Measurements from ENCODE around the gene RBM46. TPM values are rescaled to one million over a fixed set of nuclear protein-coding genes. Genes with fewer than 3 reads are reported as not detected.

The RBM46 gene
- polyA plus RNA-seq, 6 donors from 2014 or later = not detected

DNA sequence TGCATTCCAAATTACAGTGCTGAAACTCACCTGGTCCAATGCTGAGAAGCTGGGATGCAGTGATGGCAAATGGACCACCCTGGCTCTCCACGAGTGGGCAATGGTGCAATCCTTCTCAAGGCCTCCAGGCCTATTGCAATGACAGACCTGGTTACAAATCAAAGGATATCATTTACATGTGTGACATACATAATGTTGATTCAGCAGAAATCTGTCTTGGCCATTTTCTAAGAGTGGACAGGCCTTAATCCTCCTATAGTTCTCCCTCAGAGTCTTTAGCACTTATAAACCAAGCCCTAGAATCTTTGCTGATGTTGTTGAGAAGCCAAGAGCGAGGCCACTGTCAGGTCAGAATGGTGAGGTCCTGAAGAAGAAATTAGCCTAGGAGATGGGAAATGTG, 20.2 kb upstream of the RBM46 start:
- ATAC-seq (ENCODE audit: low read depth in 2 of 2) = no peak
- Mint-ChIP-seq H3K36me3 (no peaks in the 10 kb centered on the region), H3K4me3 (no peak overlapping the region)

DNA sequence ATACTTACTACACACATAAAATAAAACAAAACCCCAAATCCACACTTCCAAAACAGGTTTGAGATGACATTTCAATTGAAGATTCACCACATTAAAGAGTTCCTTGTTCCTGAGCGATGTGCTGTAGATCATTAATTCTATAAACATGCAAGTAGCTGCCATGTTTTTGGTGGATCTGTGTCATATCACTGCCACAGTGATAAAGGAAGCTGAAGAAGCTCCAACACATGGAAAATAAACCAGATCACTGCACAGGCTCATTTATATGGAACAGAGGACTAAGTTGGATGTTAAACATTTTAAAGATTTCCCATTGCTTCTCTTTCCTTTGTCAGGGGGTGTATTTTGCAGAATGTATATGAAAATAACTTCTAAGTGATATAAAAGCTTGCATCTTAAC, 2.8 kb upstream of the RBM46 start:
- Mint-ChIP-seq H3K4me3 (no peak overlapping the region), H3K36me3 (no peaks in the 10 kb centered on the region), H3K27ac (no peak overlapping the region), H3K27me3 (peaks cover 9 to 49% (median 16%) of the 10 kb centered on the region in 3 donors), H3K9me3 (peaks cover 3 to 25% (median 8%) of the 10 kb centered on the region in 7 donors), H3K4me1 (no peaks in the 10 kb centered on the region)
- DNase-seq (no peak), ATAC-seq (ENCODE audit: low read depth in 2 of 2) (no peak)

More for the DNA sequence above, 20.2 kb upstream of the RBM46 start:
- Mint-ChIP-seq H3K9me3 (no peaks in the 10 kb centered on the region), H3K4me1 (no peaks in the 10 kb centered on the region), H3K27me3 (peaks cover 2 to 18% (median 8%) of the 10 kb centered on the region in 3 donors), H3K27ac (no peak overlapping the region)
- no peak for DNase-seq

DNA sequence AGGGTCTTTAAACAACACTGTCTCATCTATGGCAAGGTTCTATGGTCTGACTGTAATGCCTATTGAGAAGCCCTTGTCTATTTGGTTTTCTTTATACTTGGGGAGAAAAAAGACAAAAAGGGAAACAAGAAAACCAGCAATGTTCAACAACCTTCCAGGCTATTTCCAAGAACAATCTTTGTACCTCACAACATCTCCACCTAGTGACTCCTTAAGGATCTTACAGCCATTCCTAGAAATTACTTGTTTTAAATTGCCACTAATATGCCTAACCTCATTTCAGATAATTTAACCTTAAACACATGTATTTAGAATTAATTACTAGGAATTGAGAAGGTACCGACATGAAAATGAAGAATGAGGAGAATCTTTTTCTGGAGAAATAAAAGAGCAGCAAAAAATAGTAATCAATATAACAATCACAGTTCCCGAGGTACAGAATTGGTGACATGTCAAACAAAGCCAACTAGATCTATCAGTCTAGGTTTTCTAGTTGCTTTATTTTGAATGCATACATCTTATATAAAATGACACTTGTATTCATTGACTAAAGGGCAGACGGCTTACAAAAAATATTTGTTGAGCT, 1.6 kb upstream of the RBM46 start:
- Mint-ChIP-seq H3K4me1 (no peaks in the 10 kb centered on the region), H3K27ac (no peak overlapping the region), H3K27me3 (peaks cover 9 to 47% (median 16%) of the 10 kb centered on the region in 3 donors), H3K9me3 (peaks cover 0 to 19% (median 7%) of the 10 kb centered on the region in 7 donors), H3K4me3 (no peak overlapping the region), H3K36me3 (no peaks in the 10 kb centered on the region)
- DNase-seq (no peak), ATAC-seq (ENCODE audit: low read depth in 2 of 2) (no peak)

DNA sequence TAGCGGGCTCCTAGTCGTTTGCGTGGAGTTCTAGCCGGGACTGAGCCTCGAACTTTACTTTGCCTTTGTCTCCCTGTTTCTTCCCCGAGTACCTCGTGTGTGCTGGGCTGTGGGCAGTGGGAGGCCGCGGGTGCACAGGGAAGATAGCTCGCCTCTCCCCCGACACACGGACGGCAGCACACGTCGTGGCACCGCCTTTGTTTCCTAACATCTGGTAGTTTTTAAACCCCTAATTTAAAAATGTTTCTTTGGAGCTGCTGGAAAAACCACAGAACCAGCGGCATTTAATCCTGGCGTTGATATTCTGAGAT, 866 bp downstream of the RBM46 start:
- Mint-ChIP-seq H3K27me3 (peaks cover 9 to 33% (median 10%) of the 10 kb centered on the region in 3 donors), H3K9me3 (peaks cover 0 to 12% (median 2%) of the 10 kb centered on the region in 7 donors), H3K4me1 (no peaks in the 10 kb centered on the region), H3K36me3 (no peaks in the 10 kb centered on the region), H3K27ac (peak overlapping the region in 2 of 6 donors; percentile 22 to 48), H3K4me3 (no peak overlapping the region)
- ATAC-seq (ENCODE audit: low read depth in 2 of 2) (no peak), DNase-seq (no peak)

DNA sequence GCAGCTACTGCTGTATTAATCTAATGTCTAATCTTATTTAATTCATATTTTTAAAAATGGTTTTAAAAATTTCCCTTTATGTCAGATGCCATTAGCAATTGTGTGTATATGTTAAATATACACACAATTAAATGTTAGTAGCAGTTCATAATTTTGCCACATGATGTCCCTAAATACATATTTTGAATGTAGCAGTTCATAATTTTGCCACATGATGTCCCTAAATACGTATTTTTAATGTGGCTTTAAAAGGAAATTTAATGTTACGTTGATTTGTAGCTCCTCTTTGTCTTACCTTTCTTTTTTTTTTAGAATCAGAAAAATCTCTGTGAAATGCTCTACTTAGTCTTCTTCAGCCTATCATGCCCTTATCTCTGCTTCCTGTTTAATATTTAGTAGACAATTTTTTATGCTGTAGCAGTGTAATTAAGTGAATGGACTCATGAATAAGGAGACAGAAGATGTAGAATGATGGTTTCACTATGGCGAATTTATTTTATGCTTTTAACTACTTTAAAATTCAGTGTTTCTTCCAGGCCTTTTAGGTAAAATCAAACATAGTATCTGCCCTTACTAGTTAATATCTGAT, 26.1 kb downstream of the RBM46 start:
- peak overlapping the region in 1 of 6 donors; percentile 56 for H3K27ac Mint-ChIP-seq
- no peaks in the 10 kb centered on the region for H3K36me3 Mint-ChIP-seq
- peaks cover 0 to 5% (median 2%) of the 10 kb centered on the region in 3 donors for H3K27me3 Mint-ChIP-seq
- H3K4me3 Mint-ChIP-seq = no peak overlapping the region
- peaks cover 0 to 4% (median 0%) of the 10 kb centered on the region in 7 donors for H3K9me3 Mint-ChIP-seq
- no peak for DNase-seq
- peaks cover 0 to 2% (median 0%) of the 10 kb centered on the region in 3 donors for H3K4me1 Mint-ChIP-seq
- no peak for ATAC-seq (ENCODE audit: low read depth in 2 of 2)

DNA sequence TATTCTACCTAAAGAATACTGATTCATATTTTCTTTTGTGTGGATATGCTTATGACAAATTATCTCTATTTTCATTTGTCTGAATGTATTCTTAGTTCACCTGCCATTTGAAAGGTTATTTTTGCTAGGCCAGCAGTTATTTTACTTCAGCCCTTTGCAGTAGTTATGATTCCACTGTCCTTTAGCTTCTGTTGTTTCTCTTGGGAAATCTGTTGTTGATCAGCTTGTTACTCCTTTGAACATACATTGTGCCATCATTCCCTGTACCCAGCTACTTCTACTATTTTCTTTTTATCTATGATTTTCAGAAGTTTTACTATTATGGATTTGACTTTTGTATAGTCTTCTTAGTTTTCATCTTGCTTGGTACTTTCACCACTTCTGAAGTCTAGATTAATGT, 37.2 kb downstream of the RBM46 start:
- no peak for ATAC-seq (ENCODE audit: low read depth in 2 of 2)
- no peak for DNase-seq
- H3K9me3 Mint-ChIP-seq = no peaks in the 10 kb centered on the region
- H3K4me1 Mint-ChIP-seq = no peaks in the 10 kb centered on the region
- no peak overlapping the region for H3K27ac Mint-ChIP-seq
- H3K4me3 Mint-ChIP-seq = no peak overlapping the region
- H3K27me3 Mint-ChIP-seq = peaks cover 0 to 6% (median 5%) of the 10 kb centered on the region in 3 donors
- H3K36me3 Mint-ChIP-seq = no peaks in the 10 kb centered on the region

DNA sequence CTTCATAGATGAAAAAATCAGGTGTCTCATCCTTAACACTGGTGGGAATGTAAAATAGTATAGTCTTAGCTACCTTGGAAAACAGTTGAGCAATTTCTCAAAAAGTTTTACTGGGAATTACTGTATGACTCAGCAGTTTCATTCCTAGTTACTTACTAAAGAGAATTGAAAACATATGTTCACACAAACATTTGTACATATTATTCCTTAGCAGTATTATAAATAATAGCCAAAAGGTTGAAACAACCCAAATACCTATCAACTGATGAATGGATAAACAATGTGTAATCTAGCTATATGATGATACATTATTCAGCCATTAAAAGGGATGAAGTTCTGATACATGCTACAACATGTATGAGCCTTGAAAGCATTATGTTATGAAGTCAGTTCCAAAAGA, 41.7 kb downstream of the RBM46 start:
- no peaks in the 10 kb centered on the region for H3K9me3 Mint-ChIP-seq
- H3K36me3 Mint-ChIP-seq = no peaks in the 10 kb centered on the region
- H3K27me3 Mint-ChIP-seq = peaks cover 0 to 10% (median 5%) of the 10 kb centered on the region in 3 donors
- H3K4me3 Mint-ChIP-seq = no peak overlapping the region
- no peak for ATAC-seq (ENCODE audit: low read depth in 2 of 2)
- H3K27ac Mint-ChIP-seq = no peak overlapping the region
- no peak for DNase-seq
- H3K4me1 Mint-ChIP-seq = no peaks in the 10 kb centered on the region

DNA sequence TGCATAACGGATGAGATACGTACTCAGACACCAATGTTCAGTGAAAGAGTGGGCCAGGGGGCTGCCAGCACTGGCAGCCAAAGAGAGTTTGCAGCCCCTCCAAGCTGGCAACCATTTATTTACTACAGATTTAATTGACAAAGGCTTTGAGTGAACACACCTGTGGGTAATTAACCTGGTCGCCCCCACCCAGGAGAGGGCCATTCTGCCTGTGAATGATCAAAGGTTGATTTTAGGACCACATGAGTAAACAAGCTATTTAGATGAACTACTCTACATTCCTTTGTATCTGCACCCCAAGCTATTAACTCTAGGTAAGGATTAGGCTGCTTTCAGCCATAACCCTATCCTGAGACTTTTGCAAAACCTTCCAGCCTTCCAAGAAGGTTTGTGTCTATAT, 55.0 kb downstream of the RBM46 start:
- Mint-ChIP-seq H3K4me3 (no peak overlapping the region), H3K4me1 (no peaks in the 10 kb centered on the region), H3K36me3 (no peaks in the 10 kb centered on the region), H3K9me3 (peaks cover 6 to 30% (median 14%) of the 10 kb centered on the region in 7 donors), H3K27ac (no peak overlapping the region), H3K27me3 (peaks cover 0 to 6% (median 4%) of the 10 kb centered on the region in 3 donors)
- no peak for ATAC-seq (ENCODE audit: low read depth in 2 of 2)
- DNase-seq = no peak

DNA sequence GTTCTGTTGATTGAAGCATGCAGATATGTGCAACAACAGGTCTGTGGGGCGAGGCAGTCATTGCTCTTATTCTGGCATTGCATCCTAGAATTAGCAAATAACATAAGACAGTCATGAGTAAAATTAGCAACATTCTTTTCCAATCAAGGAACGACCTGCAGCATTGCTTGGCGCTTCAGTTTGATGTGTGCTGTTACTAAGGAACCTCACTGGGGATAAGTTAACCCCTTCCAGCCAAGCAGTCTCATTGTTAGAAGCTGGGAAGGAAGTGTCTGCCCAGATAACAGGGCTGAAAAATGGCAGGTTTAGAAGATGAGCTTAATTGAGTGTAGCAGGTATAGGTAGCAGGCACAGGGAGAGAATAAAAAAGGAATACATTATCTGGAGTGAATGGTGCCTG, 55.4 kb downstream of the RBM46 start:
- DNase-seq (no peak), ATAC-seq (ENCODE audit: low read depth in 2 of 2) (no peak)
- Mint-ChIP-seq H3K27ac (no peak overlapping the region), H3K9me3 (peaks cover 3 to 30% (median 12%) of the 10 kb centered on the region in 7 donors), H3K4me3 (no peak overlapping the region), H3K27me3 (peaks cover 0 to 6% (median 4%) of the 10 kb centered on the region in 3 donors), H3K36me3 (no peaks in the 10 kb centered on the region), H3K4me1 (no peaks in the 10 kb centered on the region)

DNA sequence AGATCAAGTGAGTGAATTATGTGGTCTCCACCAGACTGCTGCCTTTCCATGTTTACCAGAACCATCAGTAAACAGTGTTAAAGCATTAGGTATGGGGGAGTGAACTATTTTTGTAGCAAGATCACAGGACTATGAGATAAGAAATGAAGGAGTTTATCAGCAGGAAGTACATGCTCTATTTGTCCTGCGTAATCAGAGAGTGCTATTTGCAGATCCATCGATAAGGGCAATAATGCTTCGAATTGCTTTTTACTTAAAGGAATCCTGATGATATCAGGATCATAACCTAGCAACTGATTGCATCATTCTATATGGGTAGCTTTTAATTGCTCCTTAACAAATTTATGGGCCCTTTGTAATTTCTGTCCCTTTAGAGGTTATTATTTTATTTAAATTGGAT, 57.1 kb downstream of the RBM46 start:
- Mint-ChIP-seq H3K27me3 (peaks cover 0 to 6% (median 4%) of the 10 kb centered on the region in 3 donors), H3K9me3 (peaks cover 3 to 20% (median 8%) of the 10 kb centered on the region in 7 donors), H3K27ac (no peak overlapping the region), H3K4me1 (no peaks in the 10 kb centered on the region), H3K4me3 (no peak overlapping the region), H3K36me3 (no peaks in the 10 kb centered on the region)
- no peak for ATAC-seq (ENCODE audit: low read depth in 2 of 2)
- DNase-seq = no peak

DNA sequence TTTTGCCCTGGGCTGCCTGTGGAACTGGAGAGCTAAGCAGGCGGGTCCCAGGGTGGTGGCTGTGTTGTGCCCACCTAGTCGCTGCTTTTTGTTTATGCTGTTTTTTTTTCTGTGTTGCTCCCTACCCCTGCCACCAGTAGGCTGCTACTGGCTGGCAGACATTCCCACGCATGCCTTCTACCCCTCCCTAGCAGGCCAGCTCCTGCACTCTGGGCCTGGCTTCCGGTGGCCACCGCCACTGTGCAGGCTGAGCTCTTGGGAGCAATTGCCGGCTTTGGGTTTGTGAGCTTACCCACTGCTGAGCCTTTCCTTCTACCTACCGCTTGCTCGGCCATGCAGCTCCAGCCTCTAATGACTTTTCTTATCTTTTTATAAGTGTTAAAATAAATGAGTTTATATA, 57.6 kb downstream of the RBM46 start:
- peaks cover 0 to 6% (median 4%) of the 10 kb centered on the region in 3 donors for H3K27me3 Mint-ChIP-seq
- H3K27ac Mint-ChIP-seq = no peak overlapping the region
- DNase-seq (no peak), ATAC-seq (ENCODE audit: low read depth in 2 of 2) (no peak)
- H3K9me3 Mint-ChIP-seq = peaks cover 3 to 15% (median 5%) of the 10 kb centered on the region in 7 donors
- no peaks in the 10 kb centered on the region for H3K36me3 Mint-ChIP-seq
- no peaks in the 10 kb centered on the region for H3K4me1 Mint-ChIP-seq
- H3K4me3 Mint-ChIP-seq = no peak overlapping the region

DNA sequence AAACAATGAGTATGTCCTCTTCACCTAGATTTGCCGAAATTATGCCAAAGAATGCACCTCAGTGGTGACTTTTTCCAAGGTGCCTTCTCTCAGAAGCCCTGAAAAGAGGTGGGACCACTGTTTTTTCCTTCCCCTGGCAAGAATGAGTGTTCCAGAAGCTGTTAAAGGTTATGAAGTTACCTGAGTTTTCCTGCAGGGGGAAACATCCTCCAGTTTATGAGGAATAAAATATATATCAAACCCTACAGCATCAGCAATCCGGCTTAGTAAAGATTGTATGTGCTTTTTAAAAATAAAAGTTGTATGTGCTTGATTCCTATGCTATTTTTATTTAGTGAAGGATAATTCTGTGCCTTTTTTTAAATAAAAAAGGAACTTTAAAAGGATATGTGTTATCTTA, 73.3 kb downstream of the RBM46 start:
- no peak for DNase-seq
- no peaks in the 10 kb centered on the region for H3K4me1 Mint-ChIP-seq
- no peak overlapping the region for H3K4me3 Mint-ChIP-seq
- no peak overlapping the region for H3K27ac Mint-ChIP-seq
- peaks cover 0 to 10% (median 0%) of the 10 kb centered on the region in 7 donors for H3K9me3 Mint-ChIP-seq
- no peak for ATAC-seq (ENCODE audit: low read depth in 2 of 2)
- peaks cover 5 to 11% (median 6%) of the 10 kb centered on the region in 3 donors for H3K27me3 Mint-ChIP-seq
- H3K36me3 Mint-ChIP-seq = no peaks in the 10 kb centered on the region

DNA sequence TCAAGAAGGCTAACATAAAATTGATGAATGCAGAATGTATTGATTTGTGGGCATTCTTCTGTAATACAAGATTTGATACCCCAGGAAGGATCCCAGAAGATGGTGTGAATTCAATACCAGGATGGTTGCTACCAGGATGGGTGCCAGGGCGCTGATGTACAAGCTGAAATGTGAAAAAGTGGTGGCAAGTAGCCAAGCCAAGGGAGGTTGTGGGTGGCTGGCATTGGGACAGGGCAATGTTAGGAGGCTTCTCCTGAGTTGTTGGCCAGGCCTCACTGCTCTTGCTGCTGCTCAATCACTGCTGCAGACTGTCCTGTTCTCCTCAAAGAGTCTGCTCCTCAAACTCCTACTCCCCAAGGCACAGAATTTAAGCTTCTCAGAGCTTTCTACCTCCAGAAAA, 77.1 kb downstream of the RBM46 start:
- no peak for DNase-seq
- Mint-ChIP-seq H3K9me3 (peaks cover 0 to 19% (median 8%) of the 10 kb centered on the region in 7 donors), H3K27ac (no peak overlapping the region), H3K4me1 (no peaks in the 10 kb centered on the region), H3K4me3 (no peak overlapping the region), H3K27me3 (no peaks in the 10 kb centered on the region), H3K36me3 (peaks cover 0 to 2% of the 10 kb centered on the region in 2 donors)
- ATAC-seq (ENCODE audit: low read depth in 2 of 2) = no peak

DNA sequence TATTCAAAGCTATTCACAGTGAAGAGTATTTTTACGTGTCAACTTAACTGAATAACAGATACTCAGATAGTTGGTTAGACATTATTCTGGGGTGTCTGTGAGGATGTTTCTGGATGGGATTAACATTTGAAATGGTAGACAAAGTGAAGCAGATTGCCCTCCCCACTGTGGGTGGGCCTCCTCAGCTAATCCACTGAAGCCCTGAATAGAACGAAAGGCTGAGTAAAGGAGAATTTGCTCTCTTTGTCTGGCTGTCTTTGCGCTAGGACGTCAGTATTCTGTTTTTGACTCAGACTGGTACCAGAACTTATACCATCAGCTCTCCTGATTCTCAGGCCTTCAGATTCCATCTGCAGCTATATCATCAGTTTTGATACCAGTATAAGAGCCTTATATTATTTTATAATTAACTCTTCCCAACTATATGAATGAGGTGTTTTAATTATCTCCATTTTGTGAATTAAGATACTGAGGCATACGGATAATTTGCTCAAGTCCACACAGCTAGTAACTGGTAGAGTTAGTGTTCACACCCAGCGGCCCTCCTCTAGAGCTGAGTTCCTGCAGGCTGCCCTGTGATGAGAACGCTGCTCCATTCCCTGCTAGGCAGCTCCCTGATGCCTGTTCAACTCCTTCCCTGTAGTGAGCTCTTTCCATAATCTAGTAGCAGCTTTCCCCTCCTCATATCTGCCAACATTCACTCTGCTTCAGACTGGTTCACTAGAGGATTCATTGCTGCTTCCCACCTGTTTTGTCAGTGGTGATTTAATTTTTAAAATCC, 87.5 kb downstream of the RBM46 start:
- Mint-ChIP-seq H3K4me1 (no peaks in the 10 kb centered on the region), H3K4me3 (no peak overlapping the region), H3K27me3 (no peaks in the 10 kb centered on the region), H3K27ac (no peak overlapping the region), H3K9me3 (peaks cover 4 to 38% (median 20%) of the 10 kb centered on the region in 7 donors), H3K36me3 (peaks cover 2 to 4% of the 10 kb centered on the region in 2 donors)
- no peak for DNase-seq
- ATAC-seq (ENCODE audit: low read depth in 2 of 2) = no peak

Measured in naive B cell (primary cell).